Loucy (cell line): ENCODE data around the gene RFT1.

Source experiments
- H2AFZ ChIP-seq: fragments of 200-600 bp; sonication (generic); 2 replicates; pipeline ENCODE4 v1.6.0; 2016; ENCODE audit warnings: antibody characterized with exemption, mild to moderate bottlenecking, low read length, moderate library complexity
- H3F3A ChIP-seq: fragments of 200-600 bp; 2 replicates; pipeline ENCODE4 v1.6.0; 2016; ENCODE audit warnings: antibody characterized with exemption, low read depth, mild to moderate bottlenecking
- H3K27me3 ChIP-seq: fragments of 200-600 bp; sonication (generic); 2 replicates; pipeline ENCODE4 v1.6.1; 2014; ENCODE audit warnings: low read length, mild to moderate bottlenecking; ENCODE audit not compliant: insufficient read depth, poor library complexity, severe bottlenecking
- H3K36me3 ChIP-seq: fragments of 200-600 bp; sonication (generic); 2 replicates; pipeline ENCODE4 v1.6.1; 2016; ENCODE audit warnings: low read length; ENCODE audit not compliant: insufficient read depth
- H3K4me1 ChIP-seq: fragments of 200-600 bp; sonication (generic); 2 replicates; pipeline ENCODE4 v1.5.1; 2014; ENCODE audit warnings: low read length, mild to moderate bottlenecking; ENCODE audit not compliant: insufficient read depth, poor library complexity, severe bottlenecking
- H3K4me2 ChIP-seq: fragments of 200-600 bp; sonication (generic); 2 replicates; pipeline ENCODE4 v1.6.0; 2014; ENCODE audit warnings: antibody characterized with exemption, low read length, low read depth, mild to moderate bottlenecking; ENCODE audit not compliant: poor library complexity, severe bottlenecking
- H3K4me3 ChIP-seq: fragments of 200-600 bp; sonication (generic); 2 replicates; pipeline ENCODE4 v1.5.1; 2014; ENCODE audit warnings: low read length, mild to moderate bottlenecking, mixed read lengths; ENCODE audit not compliant: poor library complexity, severe bottlenecking
- H3K79me2 ChIP-seq: fragments of 200-600 bp; sonication (generic); 2 replicates; pipeline ENCODE4 v1.6.1; 2014; ENCODE audit warnings: low read length; ENCODE audit not compliant: insufficient read depth
- H3K9ac ChIP-seq: fragments of 200-600 bp; sonication (generic); 2 replicates; pipeline ENCODE4 v1.6.0; 2014; ENCODE audit warnings: mild to moderate bottlenecking, low read depth, low read length, moderate library complexity; ENCODE audit not compliant: poor library complexity, severe bottlenecking
- H3K9me2 ChIP-seq: fragments of 200-600 bp; sonication (generic); replicated peaks from 2 replicates; pipeline ENCODE4 v1.6.1; 2016; ENCODE audit warnings: low read depth, low read length, mixed read lengths
- H3K9me3 ChIP-seq: fragments of 200-600 bp; sonication (generic); 2 replicates; pipeline ENCODE4 v1.6.1; 2014; ENCODE audit warnings: mild to moderate bottlenecking, antibody characterized with exemption, low read length, low read depth; ENCODE audit not compliant: insufficient read depth
- H4K20me1 ChIP-seq: fragments of 200-600 bp; sonication (generic); 2 replicates; pipeline ENCODE4 v1.6.0; 2014; ENCODE audit warnings: antibody characterized with exemption, low read length, mild to moderate bottlenecking; ENCODE audit not compliant: insufficient read depth, poor library complexity, severe bottlenecking
- CTCF ChIP-seq: fragments of 200-600 bp; sonication (generic); conservative IDR thresholded peaks from 2 replicates; pipeline ENCODE4 v1.5.1; 2014; ENCODE audit warnings: mild to moderate bottlenecking, antibody characterized with exemption, low read length
- EZH2phosphoT487 ChIP-seq: fragments of 200-600 bp; IDR thresholded peaks from 2 replicates; pipeline ENCODE4 v1.6.1; 2018; ENCODE audit warnings: antibody characterized with exemption, mild to moderate bottlenecking, moderate library complexity, borderline replicate concordance

Gene RFT1

GRCh38 chr3:53120336-53120735, 9.9 kb downstream of the RFT1 start:
- peaks cover 64% of the 10 kb centered on the region; the same call in 1 of the 2 replicates for H3K36me3 ChIP-seq
- no peaks in the 10 kb centered on the region for H4K20me1 ChIP-seq
- H3K4me3 ChIP-seq = no peak overlapping the region

GRCh38 chr3:53116956-53117355, 13.3 kb downstream of the RFT1 start:
- Histone ChIP-seq H3K36me3 (peaks cover 43% of the 10 kb centered on the region; the same call in 1 of the 2 replicates), H3K4me1 (no peaks in the 10 kb centered on the region), H3K9me3 (no peaks in the 10 kb centered on the region), H3K4me3 (no peak overlapping the region), H2AFZ (no peak overlapping the region), H3K79me2 (no peaks in the 10 kb centered on the region), H3K4me2 (no peak overlapping the region), H4K20me1 (no peaks in the 10 kb centered on the region), H3K9me2 (no peaks in the 10 kb centered on the region), H3K9ac (no peak overlapping the region), H3K27me3 (no peaks in the 10 kb centered on the region), H3F3A (no peaks in the 10 kb centered on the region)
- TF ChIP-seq EZH2phosphoT487 (no peak), CTCF (no peak)

More at GRCh38 chr3:53120336-53120735, 9.9 kb downstream of the RFT1 start:
- H3F3A ChIP-seq = no peaks in the 10 kb centered on the region
- no peak overlapping the region for H3K9ac ChIP-seq
- no peak overlapping the region for H2AFZ ChIP-seq
- no peak for TF ChIP-seq CTCF
- no peak for TF ChIP-seq EZH2phosphoT487
- no peaks in the 10 kb centered on the region for H3K9me3 ChIP-seq
- no peaks in the 10 kb centered on the region for H3K79me2 ChIP-seq
- H3K4me1 ChIP-seq = no peaks in the 10 kb centered on the region
- no peaks in the 10 kb centered on the region for H3K9me2 ChIP-seq
- no peaks in the 10 kb centered on the region for H3K27me3 ChIP-seq
- H3K4me2 ChIP-seq = no peak overlapping the region

- Histone ChIP-seq H3K9me3 (no peaks in the 10 kb centered on the region), H3K4me1 (no peaks in the 10 kb centered on the region), H3K27me3 (no peaks in the 10 kb centered on the region), H3K9ac (no peak overlapping the region), H3F3A (no peaks in the 10 kb centered on the region), H3K36me3 (peaks cover 34% of the 10 kb centered on the region; the same call in 1 of the 2 replicates), H3K4me3 (no peak overlapping the region), H3K79me2 (no peaks in the 10 kb centered on the region), H3K4me2 (no peak overlapping the region), H2AFZ (no peak overlapping the region), H3K9me2 (no peaks in the 10 kb centered on the region), H4K20me1 (no peaks in the 10 kb centered on the region)
- TF ChIP-seq EZH2phosphoT487 (no peak), CTCF (no peak)
Observed at GRCh38 chr3:53114412-53115074, 15.7 kb downstream of the RFT1 start.
